Body of pancreas (tissue), 4 donors: ENCODE data around the gene STRA6.

Source experiments
- CTCF ChIP-seq, 7 experiments: fragments of 450-650 bp in 4 of 7; fragments of 200-600 bp in 3 of 7; sonication (generic) in 3 of 7; IDR thresholded peaks; one replicate each; pipeline ENCODE4 v1.5.1; 2016 to 2019; ENCODE audit warnings: antibody characterized with exemption in 7 of 7
- POLR2A ChIP-seq, 3 donors: fragments of 450-650 bp; IDR thresholded peaks; one replicate each; pipeline ENCODE4 v1.6.1; 2016; ENCODE audit warnings: antibody characterized with exemption in 3 of 3, mild to moderate bottlenecking in 2 of 3

GRCh38 chr15:74235962-74236361 lies 33.4 kb upstream of the STRA6 start, which contains the start of gene CCDC33:
- TF ChIP-seq CTCF (IDR thresholded peaks at IDR 0.05) (no peak), POLR2A (IDR thresholded peaks at IDR 0.05) (no peak)
